NOMO-1 treated with DMSO at 0.1 percent for 48 hours (cell line): ENCODE results near the gene MRTO4.
"Not testable (repeated sequence)": the region's sequence is repeated elsewhere in the genome, so short reads cannot be mapped to it uniquely, and the experiment has no call there.

Source experiments
- DNase-seq: peaks from one replicate; lab custom pipeline; 2025; ENCODE audit not compliant: unreplicated experiment; lab: John Stamatoyannopoulos, UW

The MRTO4 gene

GRCh38 chr1:19222979-19223824, 28.4 kb upstream of the MRTO4 start:
- no peak for DNase-seq

GRCh38 chr1:19229229-19229628, 22.4 kb upstream of the MRTO4 start:
- DNase-seq, result no peak

- DNase-seq, result no peak
Observed at GRCh38 chr1:19229828-19230325, 21.7 kb upstream of the MRTO4 start.

- DNase-seq, result not testable (repeated sequence)
Observed at GRCh38 chr1:19231736-19232523, 19.7 kb upstream of the MRTO4 start.

GRCh38 chr1:19232524-19232846, 19.1 kb upstream of the MRTO4 start:
- no peak for DNase-seq

GRCh38 chr1:19234224-19234623, 17.4 kb upstream of the MRTO4 start:
- no peak for DNase-seq

- no peak for DNase-seq
Observed at GRCh38 chr1:19239876-19240275, 11.7 kb upstream of the MRTO4 start.

- peak; percentile 76 for DNase-seq
Observed at GRCh38 chr1:19240673-19241538, 10.7 kb upstream of the MRTO4 start.

GRCh38 chr1:19250629-19251304, 838 bp upstream of the MRTO4 start:
- no peak for DNase-seq

- DNase-seq, result no peak
Observed at GRCh38 chr1:19254416-19254815, 2.8 kb downstream of the MRTO4 start.

GRCh38 chr1:19255288-19255687, 3.7 kb downstream of the MRTO4 start:
- DNase-seq, result no peak

- DNase-seq, result not testable (repeated sequence)
Observed at GRCh38 chr1:19256301-19256700, 4.7 kb downstream of the MRTO4 start.

GRCh38 chr1:19257178-19257914, 5.7 kb downstream of the MRTO4 start:
- DNase-seq, result no peak

- no peak for DNase-seq
Observed at GRCh38 chr1:19258353-19258752, 6.7 kb downstream of the MRTO4 start.

GRCh38 chr1:19260211-19261138, 8.9 kb downstream of the MRTO4 start:
- DNase-seq, result no peak

GRCh38 chr1:19262047-19262446, 10.4 kb downstream of the MRTO4 start:
- no peak for DNase-seq

- DNase-seq, result no peak
Observed at GRCh38 chr1:19262744-19263143, 11.1 kb downstream of the MRTO4 start.

GRCh38 chr1:19268445-19268844, 16.8 kb downstream of the MRTO4 start:
- no peak for DNase-seq
